ENCODE results near the gene SSR3.

DNA sequence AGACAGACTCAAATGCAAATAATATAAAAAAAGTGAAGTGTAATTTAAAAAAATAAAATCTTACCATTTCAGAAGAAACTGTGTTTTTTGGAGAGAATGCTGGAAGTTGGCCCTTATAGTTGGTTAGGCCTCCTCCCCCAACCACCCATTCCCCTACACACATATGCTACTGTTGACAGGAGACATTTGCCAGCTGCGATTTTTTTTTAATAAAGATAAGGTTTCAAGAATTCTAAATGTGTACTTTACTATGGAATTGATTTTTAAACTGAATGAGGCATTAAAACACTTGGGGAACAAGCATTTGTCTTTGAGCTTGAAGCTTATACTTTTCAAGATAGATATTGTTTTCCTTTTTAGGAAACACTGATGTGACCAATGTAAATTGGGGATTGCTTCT lies 4.4 kb upstream of the SSR3 start:
- TF ChIP-seq, protein P1, sequence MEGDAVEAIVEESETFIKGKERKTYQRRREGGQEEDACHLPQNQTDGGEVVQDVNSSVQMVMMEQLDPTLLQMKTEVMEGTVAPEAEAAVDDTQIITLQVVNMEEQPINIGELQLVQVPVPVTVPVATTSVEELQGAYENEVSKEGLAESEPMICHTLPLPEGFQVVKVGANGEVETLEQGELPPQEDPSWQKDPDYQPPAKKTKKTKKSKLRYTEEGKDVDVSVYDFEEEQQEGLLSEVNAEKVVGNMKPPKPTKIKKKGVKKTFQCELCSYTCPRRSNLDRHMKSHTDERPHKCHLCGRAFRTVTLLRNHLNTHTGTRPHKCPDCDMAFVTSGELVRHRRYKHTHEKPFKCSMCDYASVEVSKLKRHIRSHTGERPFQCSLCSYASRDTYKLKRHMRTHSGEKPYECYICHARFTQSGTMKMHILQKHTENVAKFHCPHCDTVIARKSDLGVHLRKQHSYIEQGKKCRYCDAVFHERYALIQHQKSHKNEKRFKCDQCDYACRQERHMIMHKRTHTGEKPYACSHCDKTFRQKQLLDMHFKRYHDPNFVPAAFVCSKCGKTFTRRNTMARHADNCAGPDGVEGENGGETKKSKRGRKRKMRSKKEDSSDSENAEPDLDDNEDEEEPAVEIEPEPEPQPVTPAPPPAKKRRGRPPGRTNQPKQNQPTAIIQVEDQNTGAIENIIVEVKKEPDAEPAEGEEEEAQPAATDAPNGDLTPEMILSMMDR (IDR thresholded peaks at IDR 0.05): no peak
- TF ChIP-seq POLR2A (IDR thresholded peaks at IDR 0.05): no peak

All from lower leg skin (tissue), 3 donors.